CD4-positive, CD25-positive, alpha-beta regulatory T cell (primary cell): ENCODE measurements around the gene STPG1. TPM values are rescaled to one million over a fixed set of nuclear protein-coding genes. Genes with fewer than 3 reads are reported as not detected.
A peak's percentile ranks its signal among the peaks of the same experiment; 100 is the strongest.

Experiments used
- ATAC-seq, 2 donors: fragments of 150-1000 bp; cut with Tn5 transposase; one replicate each; pipeline ENCODE4 v1.10.0; 2021; ENCODE audit warnings: low read depth in 2 of 2, moderate number of reproducible peaks in 2 of 2, moderate library complexity in 1 of 2
- DNase-seq, 3 donors: peaks; one replicate each; pipeline versions ENCODE4 v3.0.0 to v3.0.0-alpha.2; 2012 to 2022; ENCODE audit warnings: mixed read lengths in 1 of 3
- H3K27ac ChIP-seq: one replicate; pipeline ENCODE4 v1.7.0; 2013; ENCODE audit warnings: mild to moderate bottlenecking, low read length; ENCODE audit not compliant: insufficient read depth, poor library complexity, severe bottlenecking
- H3K27me3 ChIP-seq: one replicate; pipeline ENCODE4 v1.7.0; 2013; ENCODE audit warnings: low read length; ENCODE audit not compliant: control insufficient read depth, insufficient read depth
- H3K36me3 ChIP-seq: one replicate; pipeline ENCODE4 v1.7.0; 2013; ENCODE audit warnings: mild to moderate bottlenecking, low read length, moderate library complexity; ENCODE audit not compliant: control insufficient read depth, insufficient read depth
- H3K4me1 ChIP-seq: 2 replicates; pipeline ENCODE4 v1.7.0; 2013; ENCODE audit warnings: mild to moderate bottlenecking, low read length; ENCODE audit not compliant: insufficient read depth, control insufficient read depth, poor library complexity, severe bottlenecking
- H3K4me3 ChIP-seq: one replicate; pipeline ENCODE4 v1.7.0; 2013; ENCODE audit warnings: low read depth, mild to moderate bottlenecking, low read length, moderate library complexity
- H3K9me3 ChIP-seq, 2 experiments: 1 replicate in 1 of 2; 2 replicates in 1 of 2; pipeline ENCODE4 v1.7.0; 2013; ENCODE audit warnings: low read length in 2 of 2, mild to moderate bottlenecking in 1 of 2, moderate library complexity in 1 of 2; ENCODE audit not compliant: control insufficient read depth in 2 of 2
- H3K27ac Mint-ChIP-seq, 3 donors: one replicate each; pipeline ENCODE4 v1.8.0; 2020 to 2022; ENCODE audit warnings: mild to moderate bottlenecking in 3 of 3, mixed read lengths in 3 of 3, moderate library complexity in 2 of 3
- H3K27me3 Mint-ChIP-seq: one replicate; pipeline ENCODE4 v1.8.0; 2022; ENCODE audit warnings: mild to moderate bottlenecking, mixed read lengths
- H3K36me3 Mint-ChIP-seq: one replicate; pipeline ENCODE4 v1.8.0; 2020; ENCODE audit warnings: mixed read lengths
- H3K4me1 Mint-ChIP-seq, 4 donors: one replicate each; pipeline ENCODE4 v1.8.0; 2020 to 2022; ENCODE audit warnings: mixed read lengths in 4 of 4, mild to moderate bottlenecking in 1 of 4
- H3K4me3 Mint-ChIP-seq, 4 donors: one replicate each; pipeline ENCODE4 v1.8.0; 2020 to 2022; ENCODE audit warnings: mild to moderate bottlenecking in 4 of 4, mixed read lengths in 4 of 4, moderate library complexity in 3 of 4
- H3K9me3 Mint-ChIP-seq, 7 donors: one replicate each; pipeline ENCODE4 v1.8.0; 2020 to 2022; ENCODE audit warnings: mixed read lengths in 7 of 7, mild to moderate bottlenecking in 3 of 7, moderate library complexity in 2 of 7
- polyA plus RNA-seq, 4 donors: library from polyadenylated mRNA; unstranded; fragments of 300-500 nt; fragmentation: Illumina TruSeq; gene quantifications; one replicate each; pipeline ENCODE4 v1.2.3, GENCODE V29; 2021
- total RNA-seq: library from RNA; stranded (reverse); gene quantifications from one replicate; pipeline ENCODE4 v1.2.3, GENCODE V29; 2022

Gene STPG1
- total and polyA plus RNA-seq, 5 donors from 2014 or later, result 1.1 to 5.3 (median 3.4) TPM

DNA sequence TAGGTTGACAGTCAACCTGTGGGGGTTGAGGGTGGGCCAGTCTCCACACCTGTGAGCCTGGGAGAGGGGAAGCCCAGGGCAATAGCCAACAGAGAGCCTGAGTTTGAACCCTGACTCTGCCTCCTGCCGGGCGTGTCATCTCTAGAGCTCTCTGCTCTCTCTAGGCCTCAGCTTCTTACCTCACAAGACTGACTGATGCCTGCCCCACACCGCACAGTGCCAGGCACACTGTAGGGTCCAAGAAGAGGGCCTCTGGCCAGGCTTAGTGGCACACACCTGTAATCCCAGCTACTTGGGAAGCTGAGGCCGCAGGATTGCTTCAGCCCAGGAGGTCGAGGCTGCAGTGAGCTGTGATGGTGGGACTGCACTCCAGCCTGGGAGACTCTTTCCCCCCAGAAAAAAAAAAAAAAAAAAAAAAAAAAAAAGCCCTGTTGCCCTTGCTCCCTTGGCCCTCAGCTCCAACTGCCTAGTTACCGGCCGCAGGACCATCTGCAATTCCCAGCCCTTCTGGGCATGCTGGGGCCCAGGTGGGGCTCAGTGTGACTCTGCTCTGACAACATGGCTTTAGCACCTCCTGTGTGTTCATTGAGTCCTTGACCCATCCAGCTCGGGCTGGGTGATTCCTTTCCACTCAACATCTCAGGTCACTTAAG is 69.4 kb downstream of the STPG1 start:
- no peaks in the 10 kb centered on the region for H3K27me3 ChIP-seq
- Mint-ChIP-seq H3K9me3 (no peaks in the 10 kb centered on the region), H3K4me3 (no peak overlapping the region), H3K36me3 (peaks cover 4% of the 10 kb centered on the region), H3K27ac (no peak overlapping the region), H3K4me1 (no peaks in the 10 kb centered on the region), H3K27me3 (no peaks in the 10 kb centered on the region)
- no peak overlapping the region for H3K4me3 ChIP-seq
- H3K9me3 ChIP-seq, result no peaks in the 10 kb centered on the region
- no peaks in the 10 kb centered on the region for H3K36me3 ChIP-seq
- DNase-seq, result no peak
- H3K27ac ChIP-seq, result no peak overlapping the region
- ATAC-seq, result no peak
- no peaks in the 10 kb centered on the region for H3K4me1 ChIP-seq

DNA sequence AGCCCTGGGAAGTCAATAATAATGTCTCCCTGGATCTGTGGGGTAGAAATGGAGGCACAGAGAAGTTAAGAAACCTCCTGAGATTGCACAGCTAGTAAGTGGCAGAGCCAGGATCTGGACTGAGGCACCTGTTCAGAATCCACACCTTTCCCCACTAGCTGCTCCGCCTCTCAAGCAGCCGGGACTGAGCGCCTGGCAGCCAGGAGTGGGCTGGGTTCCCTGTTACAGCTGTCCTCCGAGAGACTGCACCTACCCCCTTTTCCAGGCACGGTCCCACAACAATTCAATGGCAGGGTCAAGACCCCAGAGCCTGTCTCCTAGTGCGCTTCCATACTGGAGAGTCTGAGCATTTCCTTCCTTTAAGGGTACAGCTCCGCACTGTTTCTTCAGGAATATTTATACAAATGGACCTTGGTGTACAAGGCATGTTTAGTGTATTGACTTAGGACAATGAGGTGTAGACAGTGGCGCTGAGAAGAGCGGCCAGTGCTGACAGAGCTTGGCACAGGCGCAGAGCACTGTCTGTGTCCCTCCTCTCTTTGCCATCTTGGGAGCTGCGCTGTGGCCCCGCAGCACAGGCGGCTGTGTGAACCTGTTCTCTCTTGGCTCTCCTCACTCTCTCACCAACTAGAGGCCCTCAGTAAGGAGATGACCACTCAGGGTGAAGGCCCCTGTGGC is 70.0 kb downstream of the STPG1 start:
- no peaks in the 10 kb centered on the region for H3K27me3 Mint-ChIP-seq
- Histone ChIP-seq H3K27me3 (no peaks in the 10 kb centered on the region), H3K4me1 (no peaks in the 10 kb centered on the region), H3K36me3 (no peaks in the 10 kb centered on the region), H3K27ac (no peak overlapping the region), H3K4me3 (no peak overlapping the region), H3K9me3 (no peaks in the 10 kb centered on the region)
- peaks cover 1% of the 10 kb centered on the region for H3K36me3 Mint-ChIP-seq
- no peaks in the 10 kb centered on the region for H3K9me3 Mint-ChIP-seq
- H3K4me3 Mint-ChIP-seq, result no peak overlapping the region
- ATAC-seq (no peak), DNase-seq (no peak)
- H3K27ac Mint-ChIP-seq, result no peak overlapping the region
- no peaks in the 10 kb centered on the region for H3K4me1 Mint-ChIP-seq

DNA sequence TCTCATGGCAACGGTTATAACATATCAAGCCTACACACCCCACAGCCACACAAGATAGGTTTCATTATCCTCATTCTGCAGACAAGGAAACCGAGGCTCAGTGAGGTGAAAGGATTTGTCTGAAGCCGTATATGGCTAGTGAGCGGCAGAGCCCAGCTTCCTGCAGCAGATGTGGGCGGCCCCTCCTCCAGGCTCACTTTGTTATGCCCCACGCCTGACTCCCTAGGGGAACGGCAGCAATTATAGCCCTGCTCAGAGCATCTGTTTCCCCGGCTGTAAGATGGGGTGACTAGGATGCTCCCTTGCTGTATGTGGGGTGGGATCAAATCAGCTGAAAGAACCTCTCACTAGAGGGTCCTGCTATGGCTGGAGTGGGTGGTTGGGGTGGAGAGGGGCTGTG is 72.3 kb downstream of the STPG1 start:
- Mint-ChIP-seq H3K27me3 (no peaks in the 10 kb centered on the region), H3K4me1 (no peaks in the 10 kb centered on the region), H3K36me3 (no peaks in the 10 kb centered on the region), H3K9me3 (no peaks in the 10 kb centered on the region), H3K27ac (no peak overlapping the region), H3K4me3 (no peak overlapping the region)
- ATAC-seq (no peak), DNase-seq (no peak)
- Histone ChIP-seq H3K4me3 (no peak overlapping the region), H3K27ac (no peak overlapping the region), H3K9me3 (no peaks in the 10 kb centered on the region), H3K36me3 (no peaks in the 10 kb centered on the region), H3K4me1 (no peaks in the 10 kb centered on the region), H3K27me3 (no peaks in the 10 kb centered on the region)

GRCh38 chr1:24340770-24341169 is 72.8 kb downstream of the STPG1 start:
- Mint-ChIP-seq H3K4me1 (no peaks in the 10 kb centered on the region), H3K27me3 (no peaks in the 10 kb centered on the region), H3K4me3 (peak overlapping the region in 1 of 4 donors; percentile 58), H3K27ac (no peak overlapping the region), H3K36me3 (no peaks in the 10 kb centered on the region), H3K9me3 (no peaks in the 10 kb centered on the region)
- H3K27ac ChIP-seq, result no peak overlapping the region
- no peaks in the 10 kb centered on the region for H3K27me3 ChIP-seq
- no peak overlapping the region for H3K4me3 ChIP-seq
- H3K9me3 ChIP-seq, result no peaks in the 10 kb centered on the region
- H3K36me3 ChIP-seq, result no peaks in the 10 kb centered on the region
- DNase-seq (no peak), ATAC-seq (no peak)
- H3K4me1 ChIP-seq, result no peaks in the 10 kb centered on the region

DNA sequence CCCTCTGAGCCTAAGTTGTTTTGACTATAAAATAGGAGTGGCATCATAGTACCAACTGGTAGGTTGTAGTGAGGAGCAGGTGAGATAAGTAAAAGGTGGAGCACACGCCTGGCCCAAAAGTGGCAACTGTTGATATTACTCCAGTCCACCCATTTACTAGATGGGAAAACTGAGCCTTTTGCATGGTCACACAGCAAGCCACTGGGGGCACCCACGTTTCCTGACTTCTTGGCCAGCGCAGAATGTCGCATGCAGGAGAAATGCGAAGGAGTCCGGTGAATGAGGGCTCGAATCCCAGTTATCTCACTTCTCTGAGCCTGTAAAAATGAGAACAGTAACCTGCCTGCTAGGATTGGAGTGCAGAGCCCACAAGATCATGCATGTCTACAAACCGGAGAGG is 73.6 kb downstream of the STPG1 start:
- no peak overlapping the region for H3K4me3 Mint-ChIP-seq
- no peaks in the 10 kb centered on the region for H3K36me3 Mint-ChIP-seq
- H3K27me3 ChIP-seq, result no peaks in the 10 kb centered on the region
- H3K27ac ChIP-seq, result no peak overlapping the region
- H3K27me3 Mint-ChIP-seq, result no peaks in the 10 kb centered on the region
- no peaks in the 10 kb centered on the region for H3K36me3 ChIP-seq
- H3K4me1 Mint-ChIP-seq, result no peaks in the 10 kb centered on the region
- no peak overlapping the region for H3K4me3 ChIP-seq
- no peaks in the 10 kb centered on the region for H3K9me3 Mint-ChIP-seq
- H3K4me1 ChIP-seq, result no peaks in the 10 kb centered on the region
- no peak for DNase-seq
- ATAC-seq, result no peak
- H3K27ac Mint-ChIP-seq, result no peak overlapping the region
- H3K9me3 ChIP-seq, result no peaks in the 10 kb centered on the region

GRCh38 chr1:24338447-24338846 is 75.1 kb downstream of the STPG1 start:
- DNase-seq (no peak), ATAC-seq (no peak)
- no peak overlapping the region for H3K27ac Mint-ChIP-seq
- H3K27me3 Mint-ChIP-seq, result peaks cover 6% of the 10 kb centered on the region
- Histone ChIP-seq H3K27me3 (no peaks in the 10 kb centered on the region), H3K4me3 (no peak overlapping the region), H3K27ac (no peak overlapping the region), H3K36me3 (no peaks in the 10 kb centered on the region), H3K9me3 (no peaks in the 10 kb centered on the region), H3K4me1 (no peaks in the 10 kb centered on the region)
- H3K4me3 Mint-ChIP-seq, result no peak overlapping the region
- H3K36me3 Mint-ChIP-seq, result no peaks in the 10 kb centered on the region
- H3K4me1 Mint-ChIP-seq, result no peaks in the 10 kb centered on the region
- no peaks in the 10 kb centered on the region for H3K9me3 Mint-ChIP-seq

DNA sequence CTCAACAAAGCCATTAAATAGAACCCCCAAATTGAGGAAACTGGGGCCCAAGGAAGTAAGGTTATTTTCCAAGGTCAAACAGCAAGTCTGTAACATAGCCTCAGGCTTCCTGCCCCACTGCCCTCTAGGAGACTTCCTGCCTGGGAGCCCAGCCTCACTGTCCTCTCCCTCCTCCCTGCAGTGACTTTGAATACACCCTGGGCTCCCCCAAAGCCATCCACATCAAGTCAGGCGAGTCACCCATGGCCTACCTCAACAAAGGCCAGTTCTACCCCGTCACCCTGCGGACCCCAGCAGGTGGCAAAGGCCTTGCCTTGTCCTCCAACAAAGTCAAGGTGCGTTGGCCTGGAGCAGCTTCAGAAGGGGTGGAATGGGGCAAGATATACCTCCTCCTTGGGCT is 76.1 kb downstream of the STPG1 start:
- Histone ChIP-seq H3K36me3 (no peaks in the 10 kb centered on the region), H3K4me1 (no peaks in the 10 kb centered on the region), H3K27ac (no peak overlapping the region), H3K4me3 (no peak overlapping the region), H3K27me3 (no peaks in the 10 kb centered on the region), H3K9me3 (no peaks in the 10 kb centered on the region)
- H3K36me3 Mint-ChIP-seq, result no peaks in the 10 kb centered on the region
- no peaks in the 10 kb centered on the region for H3K9me3 Mint-ChIP-seq
- no peak overlapping the region for H3K4me3 Mint-ChIP-seq
- H3K4me1 Mint-ChIP-seq, result no peaks in the 10 kb centered on the region
- no peak for DNase-seq
- H3K27ac Mint-ChIP-seq, result no peak overlapping the region
- peaks cover 8% of the 10 kb centered on the region for H3K27me3 Mint-ChIP-seq
- no peak for ATAC-seq

- H3K27ac ChIP-seq, result no peak overlapping the region
- H3K36me3 ChIP-seq, result no peaks in the 10 kb centered on the region
- peaks cover 15% of the 10 kb centered on the region for H3K27me3 Mint-ChIP-seq
- no peaks in the 10 kb centered on the region for H3K27me3 ChIP-seq
- DNase-seq (no peak), ATAC-seq (no peak)
- no peak overlapping the region for H3K4me3 Mint-ChIP-seq
- no peak overlapping the region for H3K4me3 ChIP-seq
- H3K4me1 Mint-ChIP-seq, result no peaks in the 10 kb centered on the region
- no peak overlapping the region for H3K27ac Mint-ChIP-seq
- no peaks in the 10 kb centered on the region for H3K9me3 ChIP-seq
- H3K4me1 ChIP-seq, result no peaks in the 10 kb centered on the region
- no peaks in the 10 kb centered on the region for H3K36me3 Mint-ChIP-seq
- no peaks in the 10 kb centered on the region for H3K9me3 Mint-ChIP-seq
Measured at GRCh38 chr1:24336075-24336474, 77.5 kb downstream of the STPG1 start.
